Measurements from ENCODE around the gene RELB. TPM values are rescaled to one million over a fixed set of nuclear protein-coding genes. Genes with fewer than 3 reads are reported as not detected.
A peak's percentile ranks its signal among the peaks of the same experiment; 100 is the strongest.

RELB gene
- total RNA-seq, 4 donors from 2014 or later = 8.4 to 21.5 (median 12.9) TPM

DNA sequence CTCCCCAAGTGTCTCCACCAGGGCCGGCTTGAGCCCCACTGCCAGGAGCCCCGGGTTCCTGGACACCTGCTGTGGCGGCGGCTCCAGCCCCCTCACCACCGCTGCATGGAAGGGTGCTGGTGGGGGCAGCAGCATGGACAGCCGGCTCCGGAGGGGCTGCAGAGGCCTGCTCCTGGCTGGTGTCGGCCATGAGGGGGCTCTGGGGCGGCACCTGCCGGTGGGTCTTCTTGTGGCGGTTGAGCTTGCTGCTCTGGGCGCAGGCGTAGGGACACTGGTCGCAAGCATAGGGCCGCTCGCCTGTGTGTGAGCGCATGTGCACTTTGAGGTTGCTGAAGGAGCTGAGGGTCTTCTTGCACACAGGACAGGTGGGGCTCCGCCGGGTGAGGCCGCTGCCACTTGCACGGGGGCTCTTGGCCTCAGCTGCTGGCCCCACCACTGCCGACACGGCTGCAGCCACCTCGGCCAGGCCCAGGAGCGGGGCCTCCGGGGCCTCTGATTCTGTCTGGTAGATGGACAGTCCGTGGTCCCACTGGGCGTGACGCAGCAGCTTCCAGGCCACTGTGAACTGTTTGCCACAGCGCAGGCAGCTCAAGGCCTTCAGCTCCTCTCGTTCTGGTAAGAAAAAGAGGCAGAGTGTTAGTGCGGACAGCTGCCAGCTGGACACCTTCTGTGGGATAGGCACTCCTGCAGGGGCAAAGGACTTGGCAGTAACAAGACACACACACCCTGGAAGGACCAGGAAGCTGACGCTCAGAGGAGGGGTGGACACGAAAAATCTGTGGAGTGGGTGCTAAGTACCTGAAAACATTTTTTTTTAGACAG, 70.9 kb downstream of the RELB start:
- H3K27me3 ChIP-seq = no peaks in the 10 kb centered on the region
- DNase-seq (no peak), ATAC-seq (no peak)
- peaks cover 7 to 8% of the 10 kb centered on the region in 2 donors for H3K4me1 ChIP-seq
- H3K9me3 ChIP-seq = no peaks in the 10 kb centered on the region
- in situ Hi-C loops (cut with MboI; ENCODE audit: low sequenced_read_pairs in 4 of 4) (no loop called here), intact Hi-C loops (cut with DNase I; ENCODE audit: low total_unique reads) (no loop called here)
- H3K4me3 ChIP-seq = no peak overlapping the region
- no peak for TF ChIP-seq POLR2A (IDR thresholded peaks at IDR 0.05)
- TF ChIP-seq, protein P1, sequence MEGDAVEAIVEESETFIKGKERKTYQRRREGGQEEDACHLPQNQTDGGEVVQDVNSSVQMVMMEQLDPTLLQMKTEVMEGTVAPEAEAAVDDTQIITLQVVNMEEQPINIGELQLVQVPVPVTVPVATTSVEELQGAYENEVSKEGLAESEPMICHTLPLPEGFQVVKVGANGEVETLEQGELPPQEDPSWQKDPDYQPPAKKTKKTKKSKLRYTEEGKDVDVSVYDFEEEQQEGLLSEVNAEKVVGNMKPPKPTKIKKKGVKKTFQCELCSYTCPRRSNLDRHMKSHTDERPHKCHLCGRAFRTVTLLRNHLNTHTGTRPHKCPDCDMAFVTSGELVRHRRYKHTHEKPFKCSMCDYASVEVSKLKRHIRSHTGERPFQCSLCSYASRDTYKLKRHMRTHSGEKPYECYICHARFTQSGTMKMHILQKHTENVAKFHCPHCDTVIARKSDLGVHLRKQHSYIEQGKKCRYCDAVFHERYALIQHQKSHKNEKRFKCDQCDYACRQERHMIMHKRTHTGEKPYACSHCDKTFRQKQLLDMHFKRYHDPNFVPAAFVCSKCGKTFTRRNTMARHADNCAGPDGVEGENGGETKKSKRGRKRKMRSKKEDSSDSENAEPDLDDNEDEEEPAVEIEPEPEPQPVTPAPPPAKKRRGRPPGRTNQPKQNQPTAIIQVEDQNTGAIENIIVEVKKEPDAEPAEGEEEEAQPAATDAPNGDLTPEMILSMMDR (IDR thresholded peaks at IDR 0.05 in 4 of 5, conservative IDR thresholded peaks at IDR 0.05 in 1 of 5) = no peak
- H3K27ac ChIP-seq = no peak overlapping the region
- H3K36me3 ChIP-seq = peaks cover 0 to 41% of the 10 kb centered on the region in 2 donors

DNA sequence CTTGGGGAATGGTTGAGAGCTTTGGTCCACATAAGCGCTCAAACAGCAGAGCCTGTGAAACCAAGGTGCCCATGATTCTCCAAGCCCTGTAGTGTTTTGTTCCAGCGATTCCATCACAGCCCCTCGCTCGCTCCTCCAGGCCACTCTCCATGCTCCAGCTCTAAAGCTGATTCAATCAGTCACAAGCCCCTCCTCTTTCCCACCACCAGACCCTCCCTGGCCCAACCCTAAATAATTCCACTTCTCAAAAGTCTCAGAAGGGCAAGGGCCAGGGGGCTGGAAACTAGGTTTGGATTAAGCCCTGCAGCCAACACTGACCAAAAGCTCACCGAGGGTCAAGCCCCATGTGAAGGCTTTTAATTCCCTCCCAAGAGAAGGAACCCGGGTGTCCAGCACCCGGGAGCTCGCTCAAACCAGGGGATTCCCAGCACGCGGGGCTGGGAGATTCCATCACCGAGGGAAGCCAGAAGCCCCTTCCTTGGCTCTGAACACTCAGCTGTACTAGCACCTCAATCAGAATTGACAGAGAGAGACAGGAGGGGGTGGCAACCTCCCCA, 73.6 kb downstream of the RELB start:
- TF ChIP-seq, protein P1 (IDR thresholded peaks at IDR 0.05 in 4 of 5, conservative IDR thresholded peaks at IDR 0.05 in 1 of 5) = no peak
- TF ChIP-seq POLR2A (IDR thresholded peaks at IDR 0.05) = no peak
- DNase-seq = no peak
- in situ Hi-C loops (cut with MboI; ENCODE audit: low sequenced_read_pairs in 4 of 4) = no loop called here
- ATAC-seq = no peak
- Histone ChIP-seq H3K9me3 (no peaks in the 10 kb centered on the region), H3K36me3 (peaks cover 0 to 14% of the 10 kb centered on the region in 2 donors), H3K4me3 (peak overlapping the region in 1 of 4 donors; percentile 52), H3K4me1 (peaks cover 9 to 11% of the 10 kb centered on the region in 2 donors), H3K27ac (peak overlapping the region in 3 of 4 donors; percentile 14 to 69 (median 57)), H3K27me3 (no peaks in the 10 kb centered on the region)
- intact Hi-C loops (cut with DNase I; ENCODE audit: low total_unique reads) = no loop called here

DNA sequence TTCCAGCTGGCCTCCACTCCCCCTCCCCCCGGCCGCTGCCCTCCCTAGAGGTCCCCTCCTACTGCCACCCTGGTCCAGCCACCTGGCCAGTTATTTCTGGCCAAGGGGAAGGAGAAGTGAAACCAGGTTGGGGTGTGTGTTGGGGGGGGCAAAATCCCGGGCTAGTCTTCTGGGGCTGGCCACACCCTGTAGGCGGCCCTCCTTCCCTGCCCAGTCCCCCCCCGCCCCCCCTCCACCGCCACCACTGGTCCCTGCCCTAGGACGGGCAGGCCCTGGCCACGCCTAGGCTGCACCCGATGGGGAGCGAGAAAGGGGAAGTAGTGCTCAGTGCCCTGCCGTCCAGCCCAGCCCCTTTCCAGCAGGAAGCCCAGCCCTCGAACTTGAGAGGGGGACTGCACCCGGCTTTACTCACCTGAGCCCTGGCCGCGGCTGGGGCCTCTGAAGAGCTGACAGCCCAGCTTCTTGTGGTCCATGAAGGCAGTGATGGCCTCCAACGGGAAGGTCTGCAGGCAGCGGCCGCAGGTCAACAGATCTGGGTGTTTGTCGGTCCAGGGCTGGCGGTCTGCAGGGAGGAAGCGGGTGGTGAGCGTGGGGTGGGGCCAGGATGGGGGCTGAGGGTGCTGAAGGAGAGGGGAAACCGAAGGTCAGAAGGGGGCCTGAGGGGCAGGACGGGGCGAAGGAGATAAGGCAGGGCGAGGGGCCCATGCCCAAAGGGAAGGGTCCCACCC, 74.2 kb downstream of the RELB start:
- ATAC-seq (peak in 1 of 2 donors; percentile 13), DNase-seq (peak; percentile 43 to 60)
- Histone ChIP-seq H3K36me3 (peaks cover 0 to 8% of the 10 kb centered on the region in 2 donors), H3K4me3 (peak overlapping the region; percentile 50 to 63 (median 54)), H3K9me3 (no peaks in the 10 kb centered on the region), H3K4me1 (peaks cover 16 to 17% of the 10 kb centered on the region in 2 donors), H3K27me3 (no peaks in the 10 kb centered on the region), H3K27ac (peak overlapping the region; percentile 28 to 69 (median 60))
- in situ Hi-C loops (cut with MboI; ENCODE audit: low sequenced_read_pairs in 4 of 4) = no loop called here
- intact Hi-C loops (cut with DNase I; ENCODE audit: low total_unique reads) = no loop called here
- TF ChIP-seq, protein P1 (IDR thresholded peaks at IDR 0.05 in 4 of 5, conservative IDR thresholded peaks at IDR 0.05 in 1 of 5) = no peak
- no peak for TF ChIP-seq POLR2A (IDR thresholded peaks at IDR 0.05)

DNA sequence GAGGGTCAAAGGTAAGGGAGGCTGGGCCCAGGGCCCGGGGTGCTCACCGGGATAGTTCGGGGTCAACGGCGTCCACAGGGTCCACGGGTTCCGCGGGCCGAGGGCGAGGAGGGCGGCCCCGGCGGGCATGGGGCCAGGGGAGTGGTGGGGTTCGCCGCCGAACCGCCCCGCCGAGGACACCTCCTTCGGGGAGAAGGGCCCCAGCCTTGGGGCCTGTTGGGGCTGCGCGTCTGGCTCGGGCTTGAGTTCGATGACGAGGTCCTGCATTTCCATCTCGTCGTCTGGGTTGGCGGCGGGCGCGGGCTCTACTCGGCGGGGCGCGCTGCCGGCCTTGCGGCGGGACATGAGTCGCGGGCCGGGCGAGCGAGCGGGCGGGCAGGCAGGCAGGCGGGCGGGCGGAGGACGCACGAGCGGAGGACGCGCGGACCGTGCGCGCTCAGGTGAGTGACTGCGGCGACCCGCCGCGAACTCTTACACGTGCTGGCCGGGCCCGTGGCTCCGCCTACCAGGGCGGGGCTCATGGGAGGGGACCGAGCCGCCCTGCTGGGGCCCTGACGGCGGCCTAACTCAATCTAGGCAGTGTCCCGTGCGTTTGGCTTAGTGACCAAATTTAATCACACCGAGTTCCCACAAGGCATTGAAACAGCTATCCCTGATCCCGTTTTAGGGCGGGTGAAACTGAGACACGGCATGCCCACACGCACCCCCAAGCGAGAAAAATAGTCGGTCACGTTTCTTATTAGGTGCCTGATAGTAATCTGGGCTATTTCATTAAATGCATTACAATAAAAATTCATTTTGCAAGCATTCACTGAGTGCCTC, 75.0 kb downstream of the RELB start, which contains the start of gene ZNF296:
TSS of gene ZNF296 (minus strand) at position 450 of the 822 bp plus-strand sequence. CDS start at position 345, 105 bp downstream.
- Histone ChIP-seq H3K4me3 (peak within 1 kb of the TSS; percentile 50 to 63 (median 54)), H3K36me3 (peaks cover 0 to under 1% of the 10 kb centered on the region in 2 donors), H3K4me1 (peaks cover 21 to 22% of the 10 kb centered on the region in 2 donors), H3K27ac (peak within 1 kb of the TSS; percentile 42 to 69 (median 60)), H3K27me3 (no peaks in the 10 kb centered on the region), H3K9me3 (no peaks in the 10 kb centered on the region)
- in situ Hi-C loops (cut with MboI; ENCODE audit: low sequenced_read_pairs in 4 of 4) = no loop called here
- ATAC-seq (peak; percentile 59 to 63), DNase-seq (peak; percentile 63 to 81)
- TF ChIP-seq, protein P1 (IDR thresholded peaks at IDR 0.05 in 4 of 5, conservative IDR thresholded peaks at IDR 0.05 in 1 of 5) = no peak
- peak; percentile 74 to 80 for TF ChIP-seq POLR2A (IDR thresholded peaks at IDR 0.05)
- intact Hi-C loops (cut with DNase I; ENCODE audit: low total_unique reads) = no loop called here

All from gastrocnemius medialis (tissue), 4 donors.